Stomach smooth muscle (tissue), 2 donors: Measurements from ENCODE around the gene PAK6.

Experiments used
- H3K27ac ChIP-seq: one replicate; pipeline ENCODE4 v1.7.0; 2013; ENCODE audit warnings: mild to moderate bottlenecking, low read length, inconsistent platforms
- H3K27me3 ChIP-seq, 2 donors: one replicate each; pipeline ENCODE4 v1.7.0; 2013; ENCODE audit warnings: low read length in 2 of 2; ENCODE audit not compliant: insufficient read depth in 2 of 2, control insufficient read depth in 1 of 2
- H3K36me3 ChIP-seq, 2 donors: one replicate each; pipeline ENCODE4 v1.7.0; 2013; ENCODE audit warnings: low read length in 2 of 2; ENCODE audit not compliant: control insufficient read depth in 2 of 2, insufficient read depth in 2 of 2
- H3K4me1 ChIP-seq: one replicate; pipeline ENCODE4 v1.7.0; 2013; ENCODE audit warnings: low read length; ENCODE audit not compliant: control insufficient read depth, insufficient read depth
- H3K4me3 ChIP-seq, 2 donors: one replicate each; pipeline ENCODE4 v1.7.0; 2013; ENCODE audit warnings: low read length in 2 of 2
- H3K9ac ChIP-seq, 2 donors: one replicate each; pipeline ENCODE4 v1.7.0; 2013; ENCODE audit warnings: low read length in 2 of 2, mild to moderate bottlenecking in 1 of 2
- H3K9me3 ChIP-seq, 2 donors: one replicate each; pipeline ENCODE4 v1.7.0; 2013; ENCODE audit warnings: low read length in 2 of 2; ENCODE audit not compliant: control insufficient read depth in 2 of 2
- donor health status: healthy.
- donor health status: Pancreatic carcinoma.

PAK6 gene

GRCh38 chr15:40286061-40286532, 47.2 kb downstream of the PAK6 start:
- Histone ChIP-seq H3K27me3 (peaks cover 3 to 23% of the 10 kb centered on the region in 2 donors), H3K27ac (peak overlapping the region; percentile 62), H3K4me1 (peaks cover 63% of the 10 kb centered on the region)

GRCh38 chr15:40286794-40287193, 47.9 kb downstream of the PAK6 start:
- Histone ChIP-seq H3K36me3 (no peaks in the 10 kb centered on the region), H3K27me3 (peaks cover 0 to 16% of the 10 kb centered on the region in 2 donors), H3K27ac (no peak overlapping the region), H3K4me3 (no peak overlapping the region), H3K9me3 (no peaks in the 10 kb centered on the region), H3K9ac (no peak overlapping the region), H3K4me1 (peaks cover 64% of the 10 kb centered on the region)

More at GRCh38 chr15:40286061-40286532, 47.2 kb downstream of the PAK6 start:
- no peak overlapping the region for H3K4me3 ChIP-seq
- H3K9ac ChIP-seq, result no peak overlapping the region
- H3K9me3 ChIP-seq, result no peaks in the 10 kb centered on the region
- no peaks in the 10 kb centered on the region for H3K36me3 ChIP-seq

GRCh38 chr15:40287505-40287904, 48.6 kb downstream of the PAK6 start:
- Histone ChIP-seq H3K4me3 (no peak overlapping the region), H3K4me1 (peaks cover 59% of the 10 kb centered on the region), H3K27ac (no peak overlapping the region), H3K9ac (no peak overlapping the region), H3K9me3 (no peaks in the 10 kb centered on the region), H3K27me3 (peaks cover 0 to 10% of the 10 kb centered on the region in 2 donors), H3K36me3 (no peaks in the 10 kb centered on the region)

- Histone ChIP-seq H3K9ac (no peak overlapping the region), H3K4me3 (no peak overlapping the region), H3K27me3 (peaks cover 0 to 9% of the 10 kb centered on the region in 2 donors), H3K36me3 (no peaks in the 10 kb centered on the region), H3K9me3 (no peaks in the 10 kb centered on the region), H3K4me1 (peaks cover 55% of the 10 kb centered on the region), H3K27ac (no peak overlapping the region)
Observed at GRCh38 chr15:40287968-40288367, 49.1 kb downstream of the PAK6 start.

- no peaks in the 10 kb centered on the region for H3K9me3 ChIP-seq
- no peaks in the 10 kb centered on the region for H3K27me3 ChIP-seq
- H3K4me1 ChIP-seq, result peaks cover 42% of the 10 kb centered on the region
- no peak overlapping the region for H3K27ac ChIP-seq
- no peak overlapping the region for H3K4me3 ChIP-seq
- no peaks in the 10 kb centered on the region for H3K36me3 ChIP-seq
- no peak overlapping the region for H3K9ac ChIP-seq
Observed at GRCh38 chr15:40289140-40289775, 50.4 kb downstream of the PAK6 start.

- peaks cover 41% of the 10 kb centered on the region for H3K4me1 ChIP-seq
- H3K27ac ChIP-seq, result no peak overlapping the region
- no peak overlapping the region for H3K9ac ChIP-seq
- no peaks in the 10 kb centered on the region for H3K9me3 ChIP-seq
- no peaks in the 10 kb centered on the region for H3K27me3 ChIP-seq
- no peaks in the 10 kb centered on the region for H3K36me3 ChIP-seq
- H3K4me3 ChIP-seq, result no peak overlapping the region
Observed at GRCh38 chr15:40290545-40290917, 51.7 kb downstream of the PAK6 start.

- H3K4me3 ChIP-seq, result peak overlapping the region; percentile 27 to 62
- no peaks in the 10 kb centered on the region for H3K27me3 ChIP-seq
- no peaks in the 10 kb centered on the region for H3K9me3 ChIP-seq
- H3K27ac ChIP-seq, result no peak overlapping the region
- no peaks in the 10 kb centered on the region for H3K36me3 ChIP-seq
- H3K4me1 ChIP-seq, result peaks cover 41% of the 10 kb centered on the region
- H3K9ac ChIP-seq, result peak overlapping the region in 1 of 2 donors; percentile 7
Observed at GRCh38 chr15:40290918-40291574, 52.2 kb downstream of the PAK6 start.

GRCh38 chr15:40292246-40292645, 53.4 kb downstream of the PAK6 start:
- Histone ChIP-seq H3K27me3 (no peaks in the 10 kb centered on the region), H3K9ac (no peak overlapping the region), H3K4me1 (peaks cover 42% of the 10 kb centered on the region), H3K27ac (no peak overlapping the region), H3K4me3 (no peak overlapping the region), H3K9me3 (no peaks in the 10 kb centered on the region), H3K36me3 (no peaks in the 10 kb centered on the region)

DNA sequence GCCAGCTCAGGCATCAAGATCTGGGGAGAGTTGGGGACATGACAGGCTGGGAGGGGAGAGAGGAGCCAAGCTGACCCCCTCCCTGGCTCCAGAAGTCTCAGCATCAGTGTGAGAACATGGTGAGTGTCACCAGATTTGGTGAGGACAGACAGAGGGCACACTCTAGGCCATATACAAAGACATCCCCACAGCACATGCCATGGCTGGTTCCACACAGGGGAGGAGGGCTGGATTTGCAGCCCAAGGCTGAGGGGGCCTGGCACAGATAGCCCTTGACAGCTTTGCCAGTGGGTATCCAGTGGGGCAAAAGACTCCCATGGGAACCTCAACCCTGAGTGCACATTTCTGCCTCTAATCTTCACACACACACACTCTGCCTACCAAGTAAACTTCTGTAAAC, 54.1 kb downstream of the PAK6 start:
- H3K4me3 ChIP-seq, result no peak overlapping the region
- H3K4me1 ChIP-seq, result peaks cover 40% of the 10 kb centered on the region
- H3K27me3 ChIP-seq, result no peaks in the 10 kb centered on the region
- H3K9me3 ChIP-seq, result no peaks in the 10 kb centered on the region
- H3K36me3 ChIP-seq, result no peaks in the 10 kb centered on the region
- no peak overlapping the region for H3K9ac ChIP-seq
- no peak overlapping the region for H3K27ac ChIP-seq

DNA sequence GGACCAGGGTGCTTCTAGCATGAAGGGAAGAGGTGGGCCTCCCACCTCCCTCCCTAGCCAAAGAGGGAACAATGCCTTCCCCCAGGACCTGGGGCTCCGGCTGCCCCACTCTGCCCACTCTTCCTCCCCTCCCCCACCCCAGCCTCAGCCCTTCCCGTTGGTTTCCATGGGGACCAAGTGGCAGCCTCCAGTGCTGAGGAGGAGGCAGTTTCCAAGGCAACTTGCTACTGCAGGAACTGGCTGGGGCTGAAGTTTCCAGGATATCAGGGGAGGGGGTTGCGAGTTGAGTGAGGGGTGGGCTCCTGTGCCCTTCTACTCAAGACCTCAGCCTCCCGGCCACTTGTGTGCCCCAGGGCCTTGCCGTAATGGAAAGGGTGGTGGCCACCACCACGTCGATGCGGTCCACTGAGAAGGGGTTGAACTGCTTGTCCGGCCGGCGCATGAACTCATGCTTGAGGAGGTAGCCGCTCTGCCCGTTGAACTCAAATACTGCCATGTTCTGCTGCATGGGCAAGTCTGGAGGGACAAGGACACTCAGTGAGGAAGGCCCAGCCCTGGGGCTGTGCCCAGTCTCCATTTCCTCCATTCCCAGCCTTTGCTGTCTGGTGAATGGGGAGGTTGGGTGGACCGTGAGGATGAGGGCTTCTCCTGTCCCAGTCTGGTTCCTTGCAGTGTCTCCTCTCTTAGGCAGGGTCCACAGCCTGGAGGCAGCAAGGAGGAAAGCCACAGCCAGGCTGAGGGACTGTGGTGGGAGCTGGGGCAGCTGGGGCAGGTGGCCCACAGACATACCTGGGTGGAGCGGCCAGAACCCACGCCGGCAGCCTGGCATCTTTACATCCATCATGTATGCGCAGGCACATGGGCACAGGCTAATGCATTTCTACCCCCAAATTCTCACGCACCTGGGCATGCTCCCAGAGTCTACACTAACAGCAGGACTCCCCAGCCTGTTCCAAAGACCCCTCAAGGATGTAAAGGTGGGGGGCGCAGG, 55.3 kb downstream of the PAK6 start:
- no peaks in the 10 kb centered on the region for H3K36me3 ChIP-seq
- H3K9ac ChIP-seq, result no peak overlapping the region
- no peak overlapping the region for H3K27ac ChIP-seq
- H3K27me3 ChIP-seq, result no peaks in the 10 kb centered on the region
- peaks cover 36% of the 10 kb centered on the region for H3K4me1 ChIP-seq
- H3K4me3 ChIP-seq, result no peak overlapping the region
- H3K9me3 ChIP-seq, result no peaks in the 10 kb centered on the region
